Left hindlimb (tissue), 1 donor: ENCODE results near the gene IER5L.

Experiments
- DNase-seq: peaks from one replicate; pipeline ENCODE4 v3.0.0-alpha.2; 2018

The IER5L gene

GRCh38 chr9:129160712-129161533, 17.1 kb downstream of the IER5L start:
- DNase-seq: no peak

DNA sequence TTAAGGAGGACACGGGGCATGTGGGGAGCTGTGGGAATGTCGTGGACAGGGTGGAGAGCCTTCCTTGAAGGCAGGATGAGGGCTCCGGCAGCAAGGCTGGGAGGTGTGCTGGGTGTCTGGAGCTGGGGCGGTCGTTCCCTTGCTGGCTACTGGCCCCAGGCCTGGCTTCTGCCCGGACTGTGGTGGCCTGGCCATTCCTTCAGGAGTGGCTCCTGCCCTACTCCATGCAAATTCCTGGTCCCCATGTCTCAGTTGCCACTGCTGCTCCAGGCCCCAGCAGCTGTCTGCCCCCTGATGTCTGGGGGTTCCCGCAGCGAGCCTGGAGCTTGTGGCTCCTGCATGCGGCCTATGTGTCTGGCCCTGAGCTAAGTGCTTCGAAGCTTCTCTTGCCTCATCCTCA, 21.9 kb downstream of the IER5L start:
- no peak for DNase-seq

- no peak for DNase-seq
Measured at GRCh38 chr9:129154866-129155477, 23.1 kb downstream of the IER5L start.

DNA sequence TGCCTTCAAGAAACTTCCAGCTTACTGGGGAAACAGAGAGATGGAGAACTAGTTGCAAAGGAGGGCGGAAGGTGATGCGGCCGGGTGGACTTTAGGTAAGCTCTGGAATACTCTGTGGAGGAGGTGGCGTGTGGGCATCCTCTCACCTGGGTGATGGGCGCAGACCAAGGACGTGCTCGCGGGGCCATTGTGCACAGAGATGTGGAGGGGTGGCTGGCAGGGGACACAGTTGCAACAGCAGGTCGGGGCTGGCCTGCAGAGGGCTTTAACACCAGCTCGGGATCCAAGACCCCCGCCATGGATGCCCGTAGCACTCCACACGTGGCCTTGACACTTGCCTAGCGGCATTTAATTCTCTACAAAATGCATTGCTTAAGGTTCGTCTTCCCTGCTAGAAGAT, 26.6 kb downstream of the IER5L start:
- no peak for DNase-seq

GRCh38 chr9:129150672-129151211, 27.3 kb downstream of the IER5L start:
- no peak for DNase-seq

GRCh38 chr9:129150122-129150521, 27.9 kb downstream of the IER5L start:
- no peak for DNase-seq

GRCh38 chr9:129149442-129149841, 28.6 kb downstream of the IER5L start:
- no peak for DNase-seq

DNA sequence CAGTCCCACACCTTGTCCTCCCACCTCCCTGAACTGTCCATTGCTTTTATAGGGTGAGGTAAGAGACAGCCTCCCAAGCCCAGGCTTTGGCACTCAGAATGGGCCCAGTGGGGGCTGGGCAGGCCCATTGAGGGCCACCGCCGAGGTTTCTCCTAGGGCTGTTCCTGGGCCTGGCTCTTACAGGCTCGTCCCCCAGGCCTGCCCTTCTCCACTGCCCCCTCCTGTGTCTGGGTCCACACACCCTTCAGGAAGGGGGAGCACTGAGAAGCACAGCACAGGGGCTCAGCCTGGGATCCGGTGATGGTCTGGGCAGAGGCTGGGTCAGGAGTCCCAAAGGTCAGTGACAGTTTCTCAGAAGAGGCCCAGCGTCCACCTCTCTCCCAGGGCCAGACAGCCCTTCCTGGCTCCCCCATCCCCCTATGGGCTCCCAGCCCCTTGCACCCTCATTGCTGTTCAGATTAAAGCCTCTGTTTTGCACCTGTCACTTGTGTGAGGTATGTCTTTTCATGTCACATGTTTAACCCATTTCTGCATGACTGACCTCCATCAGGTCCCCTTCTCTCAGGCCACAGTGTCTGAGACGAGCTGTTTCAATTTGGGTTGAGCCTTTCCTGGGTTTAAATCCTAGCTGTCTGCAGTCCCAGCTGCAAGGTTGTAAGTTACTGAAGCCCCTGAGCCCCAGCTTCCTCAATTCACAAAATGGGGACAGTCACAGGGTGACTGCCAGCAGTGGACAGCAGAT, 29.4 kb downstream of the IER5L start:
- no peak for DNase-seq

DNA sequence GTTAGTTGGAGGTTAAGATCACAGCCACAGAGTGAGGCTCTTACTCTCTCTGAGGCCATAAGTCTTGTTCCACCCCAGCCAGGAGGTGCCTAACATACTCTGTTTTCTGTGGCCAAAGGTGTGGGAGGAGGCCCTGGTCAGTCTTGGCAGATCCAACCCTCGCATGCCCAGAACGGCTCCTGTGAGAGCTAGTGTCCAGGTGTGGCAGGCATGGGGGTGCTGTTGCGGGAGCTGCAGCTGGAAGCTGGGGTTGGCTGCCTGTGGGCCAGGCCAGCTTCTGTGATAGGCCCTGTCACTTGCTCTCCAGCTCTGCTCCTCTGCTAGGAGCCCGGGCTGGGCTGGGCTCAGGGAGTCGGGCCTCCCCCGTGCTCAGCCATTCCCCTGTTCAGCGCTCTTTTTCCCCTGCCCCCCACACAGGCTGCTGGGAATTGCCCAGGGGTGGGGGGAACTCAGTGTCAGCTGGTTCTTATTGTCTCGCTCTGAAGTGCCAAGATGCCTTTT, 31.6 kb downstream of the IER5L start:
- DNase-seq: peak; percentile 78

- DNase-seq: peak; percentile 92
Measured at GRCh38 chr9:129145841-129146292, 32.2 kb downstream of the IER5L start.

- no peak for DNase-seq
Measured at GRCh38 chr9:129145316-129145715, 32.7 kb downstream of the IER5L start.

- peak; percentile 89 for DNase-seq
Measured at GRCh38 chr9:129143031-129143927, 34.8 kb downstream of the IER5L start.

DNA sequence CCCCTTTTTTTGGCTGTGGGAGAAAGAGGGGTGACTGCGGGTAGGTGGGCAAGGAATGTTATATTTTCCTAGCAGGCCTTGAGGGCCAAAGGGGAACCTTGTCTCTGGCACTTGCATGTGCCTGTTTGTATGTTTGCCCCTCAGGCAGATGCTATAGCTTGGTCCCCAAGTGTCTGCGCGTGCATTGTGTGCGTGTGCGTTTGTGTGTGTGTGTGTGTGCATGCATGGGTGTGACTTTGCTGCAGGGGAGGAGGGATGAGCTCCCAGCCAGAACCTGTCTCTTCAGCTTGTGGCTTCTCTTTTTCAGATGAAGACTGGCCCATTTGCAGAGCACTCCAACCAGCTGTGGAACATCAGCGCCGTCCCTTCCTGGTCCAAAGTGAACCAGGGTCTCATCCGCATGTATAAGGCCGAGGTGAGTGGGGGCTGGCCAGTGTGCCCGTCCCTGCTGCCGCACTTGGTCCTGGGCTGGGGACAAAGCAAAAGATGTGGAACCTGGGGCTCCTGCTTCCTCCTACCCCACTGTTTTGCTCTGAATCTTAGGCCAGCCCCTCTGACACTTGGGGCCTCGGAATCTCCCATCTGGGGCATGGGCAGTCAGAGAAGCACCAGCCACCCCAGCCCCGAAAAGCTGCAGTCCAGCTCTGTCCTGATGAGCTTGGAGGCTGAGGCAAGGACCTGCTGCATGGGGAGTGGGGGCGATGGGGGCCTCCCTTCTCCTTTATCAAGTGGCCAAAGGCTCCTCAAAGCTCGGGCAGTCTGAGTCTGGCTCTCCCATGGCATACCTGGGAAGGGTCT, 35.7 kb downstream of the IER5L start:
- no peak for DNase-seq

DNA sequence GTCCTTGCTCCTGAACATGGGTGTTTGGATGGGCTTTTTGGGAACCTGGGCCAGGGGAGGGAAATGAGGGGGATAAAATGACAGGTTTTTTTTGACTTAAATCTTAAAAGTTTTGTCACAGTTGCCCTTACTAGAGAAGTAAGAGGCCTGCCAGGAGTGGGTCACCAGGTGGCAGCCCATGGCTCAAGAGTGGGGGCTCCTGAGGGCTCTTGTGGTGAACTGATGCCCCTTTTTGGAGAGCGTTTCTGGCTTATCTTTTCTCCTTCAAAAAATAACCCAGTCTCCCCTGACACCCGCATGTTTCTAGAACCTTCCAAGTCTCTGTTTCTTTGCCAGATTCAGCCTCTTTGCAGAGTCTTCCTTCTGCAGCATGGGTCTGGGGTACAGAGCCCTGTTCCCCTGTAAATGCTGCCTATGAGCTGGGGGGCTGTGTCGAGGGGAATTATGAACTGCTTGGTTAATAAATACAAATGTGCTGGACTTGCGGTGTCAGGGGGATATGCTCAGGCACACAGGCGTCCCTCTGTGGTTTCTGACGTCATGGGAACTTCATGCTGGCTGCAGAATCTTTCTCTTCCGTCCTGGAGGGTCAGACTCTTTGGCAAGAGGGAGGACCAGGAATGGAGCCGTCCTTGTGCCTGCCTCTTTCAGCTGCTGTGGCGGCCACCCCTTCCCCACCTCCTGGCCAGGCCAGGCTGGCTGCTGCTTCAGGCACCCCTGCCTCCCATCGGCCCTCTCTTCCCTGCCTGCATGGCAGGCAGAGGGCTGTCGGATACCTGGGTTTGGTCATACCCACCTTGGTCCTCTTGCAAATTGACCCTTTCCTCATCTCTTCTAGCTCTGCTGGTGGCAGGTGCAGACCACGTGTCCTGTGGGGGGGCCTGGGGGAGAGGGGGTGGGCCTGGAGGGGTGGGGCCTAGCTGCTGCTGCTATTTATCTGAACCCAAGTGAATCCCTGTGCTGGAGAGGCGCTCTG, 36.7 kb downstream of the IER5L start:
- DNase-seq: peak; percentile 83

DNA sequence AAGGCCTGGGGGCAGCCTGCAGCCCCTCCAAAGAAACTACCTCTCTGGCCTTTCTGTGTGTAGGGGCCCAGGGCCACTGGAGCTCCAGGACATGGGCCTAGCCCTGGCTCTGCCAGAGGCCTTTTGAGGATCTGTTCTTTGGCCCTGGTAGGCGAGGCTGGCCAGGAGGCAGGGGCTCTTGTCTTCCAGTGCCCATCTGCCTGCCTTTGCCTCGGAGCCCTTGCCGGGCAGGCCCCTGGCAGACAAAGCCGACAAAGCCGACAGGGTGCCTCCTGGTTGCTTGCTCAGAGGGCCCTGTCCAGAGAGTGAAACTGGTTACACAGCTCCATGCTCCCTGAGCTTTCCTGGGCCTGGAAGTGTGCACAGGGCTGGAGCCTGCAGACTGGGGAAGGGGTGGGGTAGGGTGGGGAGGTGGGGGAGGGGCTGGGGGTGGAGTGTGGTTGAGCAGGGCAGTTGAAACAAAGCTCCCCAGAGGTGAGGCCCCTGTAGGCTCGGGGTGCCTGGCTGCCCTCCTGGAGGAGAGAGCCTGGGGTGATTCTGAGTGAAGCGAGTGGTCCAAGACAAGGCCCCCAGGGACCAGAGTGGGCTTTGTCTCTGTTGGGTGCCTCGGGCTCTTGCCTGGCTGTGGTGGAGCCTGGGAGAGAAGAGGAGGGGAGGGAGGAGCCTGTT, 37.5 kb downstream of the IER5L start:
- peak; percentile 76 for DNase-seq

- peak; percentile 98 for DNase-seq
Measured at GRCh38 chr9:129139993-129140396, 38.1 kb downstream of the IER5L start.

DNA sequence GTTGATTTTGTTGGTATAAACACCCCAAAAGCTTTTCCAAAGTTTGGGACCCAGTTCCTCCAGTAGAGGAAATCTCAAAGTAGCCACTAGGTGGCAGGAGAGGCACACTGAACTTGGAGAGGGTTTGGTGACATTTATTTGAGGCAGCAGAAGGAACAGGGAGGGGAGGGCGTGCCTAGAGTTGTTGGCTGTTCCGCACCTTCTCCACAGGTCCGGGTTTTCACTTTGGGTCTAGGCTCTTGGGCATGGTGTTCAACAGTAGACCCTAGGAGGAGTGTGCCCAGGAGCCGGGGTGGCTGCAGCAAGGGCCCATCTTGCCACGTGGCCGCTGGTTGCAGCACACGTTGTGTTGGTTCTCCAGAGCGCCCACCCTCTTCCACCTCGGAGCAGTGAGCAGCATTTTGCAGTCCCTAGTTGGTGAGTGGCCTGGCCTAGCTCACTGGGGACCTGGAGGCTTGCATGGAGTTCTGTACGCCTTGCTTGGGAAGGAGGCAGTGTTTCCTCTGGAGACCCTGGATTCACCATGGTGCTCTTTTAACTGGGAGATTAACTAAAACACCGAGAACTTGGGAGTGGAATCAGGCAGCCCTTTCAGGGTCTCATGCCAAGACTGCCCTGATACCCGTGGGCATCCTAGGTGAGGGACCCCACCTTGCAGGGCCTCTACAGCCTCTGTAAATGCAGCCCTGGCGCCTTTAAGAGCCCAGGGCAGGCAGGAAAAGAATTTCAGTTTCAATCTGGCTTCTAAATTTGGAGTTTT, 38.6 kb downstream of the IER5L start:
- DNase-seq: peak; percentile 90

- peak; percentile 80 for DNase-seq
Measured at GRCh38 chr9:129138476-129139232, 39.4 kb downstream of the IER5L start.
